MM.1S (cell line): ENCODE data around the gene NCLN.

Source experiments
- DNase-seq: peaks from one replicate; pipeline ENCODE4 v3.0.0-alpha.2; 2015
- H2AFZ ChIP-seq: fragments of 300-600 bp; sonication (generic); 2 replicates; pipeline ENCODE4 v1.6.0; 2016; ENCODE audit warnings: antibody characterized with exemption, low read length
- H3F3A ChIP-seq: fragments of 300-600 bp; sonication (generic); 2 replicates; pipeline ENCODE4 v1.6.1; 2016; ENCODE audit warnings: mild to moderate bottlenecking, antibody characterized with exemption, low read length, moderate library complexity, mixed read lengths; ENCODE audit not compliant: insufficient read depth
- H3K27ac ChIP-seq: fragments of 300-600 bp; sonication (generic); 2 replicates; pipeline ENCODE4 v1.5.1; 2016; ENCODE audit warnings: mild to moderate bottlenecking, low read length
- H3K27me3 ChIP-seq: fragments of 300-600 bp; sonication (generic); replicated peaks from 2 replicates; pipeline ENCODE4 v1.6.0; 2016; ENCODE audit warnings: low read length; ENCODE audit not compliant: insufficient read depth
- H3K36me3 ChIP-seq: fragments of 300-600 bp; sonication (generic); replicated peaks from 2 replicates; pipeline ENCODE4 v1.6.1; 2016; ENCODE audit warnings: mild to moderate bottlenecking, low read length, mixed read lengths; ENCODE audit not compliant: insufficient read depth
- H3K4me1 ChIP-seq: fragments of 300-600 bp; sonication (generic); 2 replicates; pipeline ENCODE4 v1.6.1; 2016; ENCODE audit warnings: low read length, mixed read lengths
- H3K4me2 ChIP-seq: fragments of 300-600 bp; sonication (generic); 2 replicates; pipeline ENCODE4 v1.6.0; 2016; ENCODE audit warnings: low read depth, low read length
- H3K4me3 ChIP-seq: fragments of 300-600 bp; sonication (generic); 2 replicates; pipeline ENCODE4 v1.5.1; 2016; ENCODE audit warnings: low read length, mixed read lengths
- H3K79me2 ChIP-seq: fragments of 300-600 bp; sonication (generic); 2 replicates; pipeline ENCODE4 v1.6.1; 2016; ENCODE audit warnings: mixed run types, low read length, mixed read lengths
- H3K9ac ChIP-seq: fragments of 300-600 bp; sonication (generic); 2 replicates; pipeline ENCODE4 v1.6.1; 2016; ENCODE audit warnings: low read length, mixed read lengths
- H3K9me2 ChIP-seq: fragments of 300-600 bp; sonication (generic); replicated peaks from 2 replicates; pipeline ENCODE4 v1.6.1; 2016; ENCODE audit warnings: mild to moderate bottlenecking, low read length, mixed read lengths; ENCODE audit not compliant: insufficient read depth
- H3K9me3 ChIP-seq: fragments of 300-600 bp; sonication (generic); replicated peaks from 2 replicates; pipeline ENCODE4 v1.6.1; 2016; ENCODE audit warnings: mild to moderate bottlenecking, low read length, mixed read lengths; ENCODE audit not compliant: insufficient read depth
- H4K20me1 ChIP-seq: fragments of 300-600 bp; sonication (generic); 2 replicates; pipeline ENCODE4 v1.6.1; 2016; ENCODE audit warnings: mild to moderate bottlenecking, low read length, moderate library complexity, mixed read lengths; ENCODE audit not compliant: insufficient read depth
- EZH2 ChIP-seq: fragments of 300-600 bp; sonication (generic); optimal IDR thresholded peaks from 2 replicates; pipeline ENCODE3; 2017; ENCODE audit warnings: low read depth, mild to moderate bottlenecking, antibody characterized with exemption, low read length, mixed read lengths
- EZH2phosphoT487 ChIP-seq: fragments of 300-600 bp; sonication (generic); IDR thresholded peaks from 2 replicates; pipeline ENCODE4 v1.6.1; 2018; ENCODE audit warnings: antibody characterized with exemption, low read length
- TF ChIP-seq, protein P1 (sequence below): fragments of 300-600 bp; sonication (generic); IDR thresholded peaks from 2 replicates; pipeline ENCODE4 v1.5.1; 2016; ENCODE audit warnings: antibody characterized with exemption, low read length, mixed read lengths

Gene NCLN

DNA sequence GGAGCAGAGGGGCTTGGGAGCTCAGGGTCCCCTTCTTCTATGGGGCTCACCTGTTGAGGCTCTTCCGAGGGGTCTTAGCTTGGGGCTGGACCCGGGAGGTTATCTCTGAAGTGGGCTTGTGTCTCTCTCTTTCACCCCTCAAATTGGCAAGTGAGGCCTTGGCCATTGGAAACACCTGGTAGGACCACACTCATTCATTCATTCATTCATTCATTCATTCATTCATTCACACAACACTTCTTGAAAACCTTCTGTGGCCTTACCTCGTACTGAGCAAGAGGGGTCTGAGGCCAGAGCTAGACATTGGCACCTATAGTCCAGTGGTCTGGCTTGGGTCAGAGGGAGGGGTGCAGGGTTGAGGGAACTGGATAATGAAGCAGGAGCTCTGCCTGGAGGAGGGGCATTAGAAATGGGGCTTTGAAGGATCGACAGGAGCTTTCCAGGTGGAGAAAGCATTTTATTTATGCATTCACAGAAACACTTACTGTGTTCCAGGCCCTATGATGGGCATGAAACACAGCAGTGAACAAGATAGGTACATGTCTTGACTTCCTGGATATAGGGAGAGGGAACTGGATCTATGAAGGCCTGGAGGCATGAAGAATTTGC, 44.3 kb downstream of the NCLN start:
- Histone ChIP-seq H3K4me1 (no peaks in the 10 kb centered on the region), H3K4me3 (no peak overlapping the region), H4K20me1 (no peaks in the 10 kb centered on the region), H3K9me2 (no peaks in the 10 kb centered on the region), H3K9ac (no peak overlapping the region), H3K9me3 (no peaks in the 10 kb centered on the region), H3F3A (no peaks in the 10 kb centered on the region), H3K4me2 (no peak overlapping the region), H3K36me3 (no peaks in the 10 kb centered on the region), H3K27ac (no peak overlapping the region), H3K79me2 (no peaks in the 10 kb centered on the region), H2AFZ (no peak overlapping the region), H3K27me3 (peaks cover 89% of the 10 kb centered on the region)
- no peak for DNase-seq
- TF ChIP-seq EZH2 (no peak), EZH2phosphoT487 (no peak)

DNA sequence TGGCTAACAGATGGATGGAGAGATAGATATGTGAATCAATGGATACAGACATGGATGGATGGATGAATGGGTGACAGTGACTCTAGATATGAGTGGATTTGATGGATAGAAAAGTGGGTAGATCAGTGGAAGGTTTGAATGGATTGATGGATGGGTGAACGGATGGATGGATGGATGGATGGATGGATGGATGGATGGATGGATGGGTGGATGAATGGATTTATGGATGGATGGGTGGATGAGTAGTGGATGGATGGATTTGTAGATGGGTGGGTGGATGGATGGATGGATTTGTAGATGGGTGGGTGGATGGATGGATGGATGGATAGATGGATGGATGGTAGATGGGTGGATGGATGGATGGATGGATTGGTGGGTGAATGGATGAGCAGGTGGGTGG, 45.6 kb downstream of the NCLN start:
- no peak overlapping the region for H3K4me3 ChIP-seq
- H3K27ac ChIP-seq: no peak overlapping the region
- no peaks in the 10 kb centered on the region for H3K36me3 ChIP-seq
- no peaks in the 10 kb centered on the region for H3K9me2 ChIP-seq
- TF ChIP-seq, protein P1, sequence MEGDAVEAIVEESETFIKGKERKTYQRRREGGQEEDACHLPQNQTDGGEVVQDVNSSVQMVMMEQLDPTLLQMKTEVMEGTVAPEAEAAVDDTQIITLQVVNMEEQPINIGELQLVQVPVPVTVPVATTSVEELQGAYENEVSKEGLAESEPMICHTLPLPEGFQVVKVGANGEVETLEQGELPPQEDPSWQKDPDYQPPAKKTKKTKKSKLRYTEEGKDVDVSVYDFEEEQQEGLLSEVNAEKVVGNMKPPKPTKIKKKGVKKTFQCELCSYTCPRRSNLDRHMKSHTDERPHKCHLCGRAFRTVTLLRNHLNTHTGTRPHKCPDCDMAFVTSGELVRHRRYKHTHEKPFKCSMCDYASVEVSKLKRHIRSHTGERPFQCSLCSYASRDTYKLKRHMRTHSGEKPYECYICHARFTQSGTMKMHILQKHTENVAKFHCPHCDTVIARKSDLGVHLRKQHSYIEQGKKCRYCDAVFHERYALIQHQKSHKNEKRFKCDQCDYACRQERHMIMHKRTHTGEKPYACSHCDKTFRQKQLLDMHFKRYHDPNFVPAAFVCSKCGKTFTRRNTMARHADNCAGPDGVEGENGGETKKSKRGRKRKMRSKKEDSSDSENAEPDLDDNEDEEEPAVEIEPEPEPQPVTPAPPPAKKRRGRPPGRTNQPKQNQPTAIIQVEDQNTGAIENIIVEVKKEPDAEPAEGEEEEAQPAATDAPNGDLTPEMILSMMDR: no peak
- TF ChIP-seq EZH2phosphoT487: no peak
- no peak for TF ChIP-seq EZH2
- no peak overlapping the region for H3K4me2 ChIP-seq
- H3K79me2 ChIP-seq: no peaks in the 10 kb centered on the region
- no peaks in the 10 kb centered on the region for H3K9me3 ChIP-seq
- no peaks in the 10 kb centered on the region for H3F3A ChIP-seq
- no peaks in the 10 kb centered on the region for H4K20me1 ChIP-seq
- no peak overlapping the region for H3K9ac ChIP-seq
- peaks cover 90% of the 10 kb centered on the region for H3K27me3 ChIP-seq
- H3K4me1 ChIP-seq: no peaks in the 10 kb centered on the region
- DNase-seq: no peak
- H2AFZ ChIP-seq: no peak overlapping the region

DNA sequence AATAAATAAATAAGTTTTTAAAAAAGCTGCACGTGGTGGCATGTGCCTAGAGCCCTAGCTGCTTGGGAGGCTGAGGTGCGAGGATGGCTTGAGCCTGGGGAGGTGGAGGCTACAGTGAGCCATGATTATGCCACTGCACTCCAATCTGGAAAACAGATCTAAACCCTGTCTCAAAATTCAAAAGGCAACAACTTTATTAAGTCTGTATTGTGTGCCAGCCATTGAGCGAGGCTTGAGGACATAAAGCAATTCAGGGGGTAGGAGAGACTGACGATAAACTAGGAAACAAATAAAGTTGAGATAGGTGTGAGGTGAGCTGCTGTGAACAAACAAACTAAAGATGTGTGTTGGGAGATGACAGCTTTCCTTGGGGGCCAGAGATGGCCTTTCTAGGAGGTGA, 47.4 kb downstream of the NCLN start:
- peaks cover 84% of the 10 kb centered on the region for H3K27me3 ChIP-seq
- DNase-seq: no peak
- no peaks in the 10 kb centered on the region for H3K9me3 ChIP-seq
- no peaks in the 10 kb centered on the region for H3F3A ChIP-seq
- no peak overlapping the region for H3K4me2 ChIP-seq
- TF ChIP-seq EZH2 (no peak), EZH2phosphoT487 (no peak)
- TF ChIP-seq, protein P1: no peak
- H3K27ac ChIP-seq: no peak overlapping the region
- no peaks in the 10 kb centered on the region for H3K4me1 ChIP-seq
- H3K36me3 ChIP-seq: no peaks in the 10 kb centered on the region
- no peaks in the 10 kb centered on the region for H4K20me1 ChIP-seq
- H3K4me3 ChIP-seq: no peak overlapping the region
- no peak overlapping the region for H3K9ac ChIP-seq
- no peaks in the 10 kb centered on the region for H3K79me2 ChIP-seq
- no peak overlapping the region for H2AFZ ChIP-seq
- no peaks in the 10 kb centered on the region for H3K9me2 ChIP-seq

DNA sequence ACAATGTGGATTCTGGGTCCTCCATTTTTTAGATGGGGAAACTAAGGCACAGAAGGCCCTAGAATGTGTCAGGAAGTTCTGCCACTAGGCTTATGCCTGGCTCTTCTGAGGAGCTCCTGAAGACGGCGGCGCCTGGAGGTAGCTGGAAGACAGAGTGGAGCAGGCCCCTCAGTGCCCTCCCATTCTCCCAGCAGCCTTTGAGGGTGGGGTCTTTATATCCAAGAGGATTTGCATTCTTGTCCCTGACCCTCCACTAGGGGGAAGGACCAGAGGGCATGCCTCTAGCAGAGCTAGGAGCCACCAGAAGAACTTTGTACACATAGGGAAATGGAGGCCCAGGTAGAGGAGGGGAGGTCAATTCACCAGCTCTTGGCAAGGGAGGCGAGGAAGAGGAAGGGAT, 48.1 kb downstream of the NCLN start:
- TF ChIP-seq, protein P1: no peak
- TF ChIP-seq EZH2 (no peak), EZH2phosphoT487 (no peak)
- no peaks in the 10 kb centered on the region for H3F3A ChIP-seq
- no peak overlapping the region for H3K4me3 ChIP-seq
- H3K4me2 ChIP-seq: no peak overlapping the region
- no peaks in the 10 kb centered on the region for H3K4me1 ChIP-seq
- H3K27ac ChIP-seq: no peak overlapping the region
- DNase-seq: no peak
- H3K79me2 ChIP-seq: no peaks in the 10 kb centered on the region
- no peaks in the 10 kb centered on the region for H4K20me1 ChIP-seq
- H3K9ac ChIP-seq: no peak overlapping the region
- H3K27me3 ChIP-seq: peaks cover 85% of the 10 kb centered on the region
- no peaks in the 10 kb centered on the region for H3K9me2 ChIP-seq
- H2AFZ ChIP-seq: no peak overlapping the region
- no peaks in the 10 kb centered on the region for H3K36me3 ChIP-seq
- no peaks in the 10 kb centered on the region for H3K9me3 ChIP-seq
